Glomerular visceral epithelial cell (primary cell): ENCODE data around the gene IGFBP1.
"Not testable (repeated sequence)": the region's sequence is repeated elsewhere in the genome, so short reads cannot be mapped to it uniquely, and the experiment has no call there.

ENCODE experiments used
- DNase-seq: peaks from one replicate; pipeline ENCODE4 v3.0.0-alpha.2; 2016; ENCODE audit errors: extremely low spot score

Gene IGFBP1

DNA sequence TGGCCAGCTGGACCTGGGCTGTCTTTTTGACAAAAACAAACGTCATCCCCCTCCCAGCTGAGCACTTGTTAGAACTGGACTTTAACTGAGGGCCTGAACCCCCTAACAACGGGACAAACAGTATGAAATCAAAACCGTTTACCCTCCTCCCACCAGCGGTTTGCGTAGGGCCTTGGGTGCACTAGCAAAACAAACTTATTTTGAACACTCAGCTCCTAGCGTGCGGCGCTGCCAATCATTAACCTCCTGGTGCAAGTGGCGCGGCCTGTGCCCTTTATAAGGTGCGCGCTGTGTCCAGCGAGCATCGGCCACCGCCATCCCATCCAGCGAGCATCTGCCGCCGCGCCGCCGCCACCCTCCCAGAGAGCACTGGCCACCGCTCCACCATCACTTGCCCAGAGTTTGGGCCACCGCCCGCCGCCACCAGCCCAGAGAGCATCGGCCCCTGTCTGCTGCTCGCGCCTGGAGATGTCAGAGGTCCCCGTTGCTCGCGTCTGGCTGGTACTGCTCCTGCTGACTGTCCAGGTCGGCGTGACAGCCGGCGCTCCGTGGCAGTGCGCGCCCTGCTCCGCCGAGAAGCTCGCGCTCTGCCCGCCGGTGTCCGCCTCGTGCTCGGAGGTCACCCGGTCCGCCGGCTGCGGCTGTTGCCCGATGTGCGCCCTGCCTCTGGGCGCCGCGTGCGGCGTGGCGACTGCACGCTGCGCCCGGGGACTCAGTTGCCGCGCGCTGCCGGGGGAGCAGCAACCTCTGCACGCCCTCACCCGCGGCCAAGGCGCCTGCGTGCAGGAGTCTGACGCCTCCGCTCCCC lies at the start of gene IGFBP1:
TSS of gene IGFBP1 (plus strand) at position 304 of the 808 bp plus-strand sequence. CDS start at position 469, 165 bp downstream.
- DNase-seq = peak; percentile 12

DNA sequence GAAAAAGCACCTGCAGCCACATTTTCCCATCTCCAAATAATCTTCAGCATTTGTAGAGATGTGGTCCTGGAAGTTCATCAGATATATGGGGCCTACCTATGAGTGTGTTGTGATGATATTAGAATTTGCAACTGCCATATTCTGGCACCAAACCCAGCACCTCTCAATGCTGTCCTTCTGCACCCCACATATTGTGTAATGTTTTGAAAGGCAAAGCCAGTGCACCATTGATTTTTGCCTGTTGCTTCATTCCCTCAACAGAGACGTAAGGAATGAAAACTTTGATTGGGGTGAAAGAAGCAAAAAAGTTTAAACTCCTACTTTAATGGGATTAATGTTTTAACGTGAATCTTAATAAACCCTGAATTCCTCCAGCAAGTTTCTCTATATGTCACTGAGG lies 49.4 kb upstream of the IGFBP1 start:
- not testable (repeated sequence) for DNase-seq

DNA sequence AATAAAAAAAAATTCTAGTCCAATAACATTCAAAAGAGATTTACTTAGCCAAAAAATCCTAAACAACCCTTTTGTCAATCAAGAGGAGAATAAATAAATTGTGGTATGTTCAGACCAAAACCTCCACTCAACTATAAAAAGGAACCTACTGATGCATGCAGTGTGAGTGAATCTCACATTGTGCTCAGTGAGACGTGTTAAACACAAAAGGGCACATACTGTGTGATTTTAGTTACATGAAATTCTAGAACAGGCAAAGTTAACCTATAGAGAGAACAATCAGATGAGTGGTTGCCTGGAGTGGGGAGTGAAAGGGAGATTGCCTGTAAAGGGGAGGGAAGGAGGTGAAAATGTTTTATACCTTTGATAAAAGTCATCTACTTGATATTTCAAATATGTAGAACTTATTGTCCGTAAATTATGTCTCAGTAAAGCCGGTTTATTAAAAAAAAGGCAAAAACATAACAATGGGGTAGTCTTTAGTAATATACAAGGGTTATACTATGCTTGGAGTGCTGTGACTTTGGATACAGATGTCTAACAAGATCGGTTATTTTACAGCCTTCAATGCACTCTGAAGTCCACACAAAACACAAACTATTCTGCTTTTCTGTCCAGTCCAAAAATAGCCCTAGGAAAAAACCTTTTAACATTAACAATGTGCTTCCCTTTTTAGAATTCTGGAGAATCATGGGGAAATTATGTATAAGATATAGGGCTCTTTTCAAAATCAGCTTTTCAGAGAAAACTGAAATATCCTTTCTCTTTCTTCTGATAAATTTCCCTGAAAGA lies 46.2 kb upstream of the IGFBP1 start:
- peak; percentile 3 for DNase-seq

- not testable (repeated sequence) for DNase-seq
Observed at GRCh38 chr7:45846536-45846935, 41.8 kb upstream of the IGFBP1 start.

GRCh38 chr7:45848734-45849133 lies 39.6 kb upstream of the IGFBP1 start:
- not testable (repeated sequence) for DNase-seq

- DNase-seq = not testable (repeated sequence)
Observed at GRCh38 chr7:45852984-45853383, 35.3 kb upstream of the IGFBP1 start.

DNA sequence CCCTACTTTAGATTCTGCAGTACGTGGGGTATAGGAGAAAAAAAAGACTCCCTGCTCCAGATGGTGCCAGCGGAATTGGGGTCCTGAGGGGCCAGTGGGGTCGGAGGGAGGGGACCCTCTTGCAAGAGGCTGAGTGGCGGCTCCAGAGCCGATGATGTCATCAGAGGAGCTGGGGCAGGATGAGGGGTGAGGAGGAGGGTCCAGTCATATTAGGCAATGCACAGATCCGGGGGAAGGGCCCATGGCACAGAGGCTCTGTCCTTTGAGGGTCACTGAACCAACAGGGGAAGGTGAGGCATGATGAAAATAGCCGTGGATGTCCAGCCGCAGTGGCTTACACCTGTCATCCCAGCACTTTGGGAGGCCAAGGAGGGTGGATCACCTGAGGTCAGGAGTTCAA lies 34.8 kb upstream of the IGFBP1 start:
- not testable (repeated sequence) for DNase-seq

GRCh38 chr7:45855680-45856079 lies 32.6 kb upstream of the IGFBP1 start:
- not testable (repeated sequence) for DNase-seq

- not testable (repeated sequence) for DNase-seq
Observed at GRCh38 chr7:45856888-45857287, 31.4 kb upstream of the IGFBP1 start.

DNA sequence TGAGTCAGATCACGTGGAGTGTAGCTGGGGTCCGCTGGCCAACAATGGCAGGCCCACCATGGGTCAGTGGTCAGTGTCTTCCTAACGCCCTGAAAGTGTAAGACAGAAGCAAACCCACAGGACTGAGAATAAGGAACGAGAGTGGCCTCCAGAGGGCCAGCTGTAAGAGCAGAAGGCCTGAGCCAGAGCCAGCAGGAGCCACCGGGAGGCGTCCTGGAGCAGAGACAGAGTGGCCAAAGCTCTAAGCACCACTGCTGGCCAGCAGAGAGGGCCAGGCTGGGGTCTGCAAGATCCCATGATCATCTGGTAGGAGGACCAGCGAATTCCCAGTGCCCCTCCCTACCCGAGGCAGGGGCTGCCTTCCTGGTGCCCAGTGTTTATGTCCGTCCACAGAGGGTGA lies 24.6 kb upstream of the IGFBP1 start:
- no peak for DNase-seq

- no peak for DNase-seq
Observed at GRCh38 chr7:45865594-45866410, 22.5 kb upstream of the IGFBP1 start.

DNA sequence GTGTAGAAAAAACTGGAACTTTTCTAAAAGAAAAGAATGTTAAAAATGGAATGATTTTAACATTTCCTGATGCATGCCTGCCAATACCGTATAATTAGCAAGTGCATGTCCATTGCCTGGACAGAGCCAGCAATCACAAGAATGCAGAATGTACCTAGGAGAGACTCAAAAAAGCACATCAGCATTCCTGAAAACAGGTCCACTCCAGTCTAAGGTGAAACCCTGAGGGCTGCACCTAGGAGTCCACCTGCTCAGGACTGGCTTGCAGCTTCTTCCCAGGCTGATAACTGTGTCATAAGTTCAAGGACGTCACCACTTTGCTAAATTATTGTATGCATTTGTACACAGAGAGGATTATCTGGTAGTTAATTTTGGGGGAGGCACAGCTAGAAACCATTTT lies 20.8 kb upstream of the IGFBP1 start:
- no peak for DNase-seq

GRCh38 chr7:45869426-45869825 lies 18.9 kb upstream of the IGFBP1 start:
- no peak for DNase-seq

GRCh38 chr7:45872116-45873034 lies 15.9 kb upstream of the IGFBP1 start:
- DNase-seq = no peak

DNA sequence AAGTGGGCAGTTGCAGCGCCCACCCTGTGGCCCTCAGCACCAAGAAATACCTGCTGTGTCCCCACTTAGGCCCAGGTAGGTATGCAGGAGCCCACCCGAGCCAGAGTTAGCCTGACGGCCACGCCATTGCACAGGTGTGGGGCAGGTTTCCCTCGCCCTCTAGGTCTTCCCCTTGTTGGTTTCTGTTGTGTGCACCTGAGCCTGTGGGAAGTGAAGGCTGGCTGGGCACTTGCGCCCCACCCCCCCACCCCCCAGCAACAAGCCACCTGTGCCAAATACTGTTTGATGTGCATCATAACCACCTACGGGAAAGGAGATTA lies 15.3 kb upstream of the IGFBP1 start, which contains the start of gene CCDC201:
TSS of gene CCDC201 (minus strand) at position 48 of the 320 bp plus-strand sequence. CDS start 75 bp downstream, outside the sequence.
- no peak for DNase-seq

GRCh38 chr7:45873355-45873754 lies 14.9 kb upstream of the IGFBP1 start:
- DNase-seq = no peak

DNA sequence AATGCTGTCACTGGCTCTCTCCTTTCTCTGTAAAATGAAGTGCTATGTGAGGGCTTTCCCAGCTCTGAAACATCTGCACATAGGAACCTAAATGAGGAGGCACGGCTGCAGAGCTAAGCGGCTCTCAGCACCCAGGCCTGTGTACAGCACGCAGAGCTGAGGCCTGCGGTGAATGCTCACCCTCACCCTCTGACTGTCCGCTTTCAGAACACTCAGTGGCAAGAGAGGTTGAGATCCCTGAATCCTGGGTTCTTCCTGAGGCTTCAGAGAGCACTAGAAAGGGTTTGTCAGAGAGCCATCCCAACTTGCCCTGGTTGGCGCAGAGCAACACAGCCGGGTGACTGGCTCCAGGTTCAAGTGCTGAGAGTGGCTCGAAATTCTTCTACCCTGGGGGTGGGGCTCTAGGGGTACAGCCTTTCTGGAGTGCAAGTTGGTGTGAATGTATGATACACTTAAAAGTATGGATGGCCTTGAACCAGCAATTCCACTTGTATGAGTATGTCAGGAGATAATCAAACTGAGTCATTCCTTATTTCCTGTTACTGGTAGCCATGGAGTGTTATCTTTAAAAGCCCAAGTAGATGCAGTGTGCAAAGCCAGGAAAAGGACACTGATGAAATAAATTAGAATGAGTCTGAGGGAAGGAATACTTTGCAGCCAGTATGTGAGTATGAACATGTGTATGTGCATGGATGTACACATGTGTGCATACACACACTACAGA lies 13.7 kb upstream of the IGFBP1 start:
- no peak for DNase-seq

DNA sequence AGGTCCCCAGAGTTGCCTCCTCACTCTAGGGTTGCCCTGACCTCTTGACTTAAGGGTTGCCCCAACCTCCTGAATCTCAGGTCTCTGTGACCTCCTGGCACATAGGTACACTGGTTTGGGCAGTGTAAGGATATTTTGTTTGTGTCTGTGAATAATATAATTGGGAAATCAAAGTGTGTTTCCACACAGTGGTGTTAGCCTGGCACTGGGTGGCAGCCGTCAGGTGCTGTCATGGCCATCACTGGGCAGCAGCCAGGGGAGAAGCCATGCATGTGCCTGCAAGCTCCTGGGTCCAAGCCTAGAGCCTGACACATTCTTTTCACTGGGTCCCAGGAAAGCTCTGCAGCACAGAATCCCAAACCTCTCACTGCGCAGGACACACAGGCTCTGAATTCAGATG lies 11.8 kb upstream of the IGFBP1 start:
- no peak for DNase-seq

- DNase-seq = no peak
Observed at GRCh38 chr7:45878457-45879144, 9.7 kb upstream of the IGFBP1 start.

GRCh38 chr7:45880433-45880860 lies 7.8 kb upstream of the IGFBP1 start:
- DNase-seq = no peak
